ENCODE data around the gene COPB2. TPM values are rescaled to one million over a fixed set of nuclear protein-coding genes. Genes with fewer than 3 reads are reported as not detected.

COPB2 gene
- total RNA-seq, 2 donors from 2014 or later, result 53.4 to 65.8 TPM

GRCh38 chr3:139309061-139309591 is 80.3 kb downstream of the COPB2 start:
- no peaks in the 10 kb centered on the region for H3K36me3 ChIP-seq
- no peaks in the 10 kb centered on the region for H3K4me1 ChIP-seq
- TF ChIP-seq CTCF (IDR thresholded peaks at IDR 0.05), result no peak
- H3K27me3 ChIP-seq, result no peaks in the 10 kb centered on the region
- H3K27ac ChIP-seq, result no peak overlapping the region
- no peak for DNase-seq (ENCODE audit: low spot score)
- H3K4me3 ChIP-seq, result no peak overlapping the region
- no peaks in the 10 kb centered on the region for H3K9me3 ChIP-seq

GRCh38 chr3:139308560-139308959 is 80.9 kb downstream of the COPB2 start:
- no peak for TF ChIP-seq CTCF (IDR thresholded peaks at IDR 0.05)
- Histone ChIP-seq H3K27me3 (no peaks in the 10 kb centered on the region), H3K27ac (no peak overlapping the region), H3K4me3 (no peak overlapping the region), H3K4me1 (no peaks in the 10 kb centered on the region), H3K9me3 (no peaks in the 10 kb centered on the region), H3K36me3 (no peaks in the 10 kb centered on the region)
- DNase-seq (ENCODE audit: low spot score), result no peak

GRCh38 chr3:139307601-139308555 is 81.6 kb downstream of the COPB2 start:
- Histone ChIP-seq H3K4me1 (no peaks in the 10 kb centered on the region), H3K27me3 (no peaks in the 10 kb centered on the region), H3K36me3 (no peaks in the 10 kb centered on the region), H3K4me3 (no peak overlapping the region), H3K27ac (no peak overlapping the region), H3K9me3 (no peaks in the 10 kb centered on the region)
- TF ChIP-seq CTCF (IDR thresholded peaks at IDR 0.05), result no peak
- DNase-seq (ENCODE audit: low spot score), result no peak

Other genes with a start within 250 kb of the COPB2 start
- 10 to 100 TPM; 46.9 to 78.2 TPM for gene MRPS22, start 45.6 kb downstream of the COPB2 start, total RNA-seq
- gene RBP2, start 86.9 kb upstream of the COPB2 start, total RNA-seq, result not detected
- 10 to 100 TPM; 27.7 to 28.2 TPM for gene RBP1, start 150.1 kb upstream of the COPB2 start, total RNA-seq

Data from right atrium auricular region (tissue), 2 donors.